ENCODE data around the gene AFG3L2.

AFG3L2 gene

GRCh38 chr18:12345491-12346239, 31.4 kb downstream of the AFG3L2 start:
- H3K4me3 ChIP-seq (ENCODE audit: low read length): no peak overlapping the region
- no peak for DNase-seq (ENCODE audit: low read depth)
- TF ChIP-seq CTCF (IDR thresholded peaks at IDR 0.05; ENCODE audit: insufficient read depth, low read depth, low read length, missing control alignments): no peak

- no peak for TF ChIP-seq CTCF (IDR thresholded peaks at IDR 0.05; ENCODE audit: insufficient read depth, low read depth, low read length, missing control alignments)
- DNase-seq (ENCODE audit: low read depth): no peak
Observed at GRCh38 chr18:12342661-12343060, 34.4 kb downstream of the AFG3L2 start.

GRCh38 chr18:12340945-12341660, 35.9 kb downstream of the AFG3L2 start:
- no peak for DNase-seq (ENCODE audit: low read depth)
- no peak overlapping the region for H3K4me3 ChIP-seq (ENCODE audit: low read length)
- TF ChIP-seq CTCF (IDR thresholded peaks at IDR 0.05; ENCODE audit: insufficient read depth, low read depth, low read length, missing control alignments): no peak

More at GRCh38 chr18:12342661-12343060, 34.4 kb downstream of the AFG3L2 start:
- no peak overlapping the region for H3K4me3 ChIP-seq (ENCODE audit: low read length)

GRCh38 chr18:12338382-12338781, 38.6 kb downstream of the AFG3L2 start:
- DNase-seq (ENCODE audit: low read depth): no peak

GRCh38 chr18:12336887-12337286, 40.1 kb downstream of the AFG3L2 start:
- no peak overlapping the region for H3K4me3 ChIP-seq (ENCODE audit: low read length)
- DNase-seq (ENCODE audit: low read depth): peak; percentile 74
- no peak for TF ChIP-seq CTCF (IDR thresholded peaks at IDR 0.05; ENCODE audit: insufficient read depth, low read depth, low read length, missing control alignments)

More at GRCh38 chr18:12338382-12338781, 38.6 kb downstream of the AFG3L2 start:
- H3K4me3 ChIP-seq (ENCODE audit: low read length): no peak overlapping the region
- TF ChIP-seq CTCF (IDR thresholded peaks at IDR 0.05; ENCODE audit: insufficient read depth, low read depth, low read length, missing control alignments): no peak

GRCh38 chr18:12336171-12336613, 40.8 kb downstream of the AFG3L2 start:
- H3K4me3 ChIP-seq (ENCODE audit: low read length): no peak overlapping the region
- TF ChIP-seq CTCF (IDR thresholded peaks at IDR 0.05; ENCODE audit: insufficient read depth, low read depth, low read length, missing control alignments): no peak
- peak; percentile 69 for DNase-seq (ENCODE audit: low read depth)
